Sigmoid colon (tissue), 4 donors: Measurements from ENCODE around the gene SNHG17.

Experiments
- EP300 ChIP-seq, 4 donors: sonication (generic); formaldehyde crosslinking; IDR thresholded peaks; one replicate each; pipeline ENCODE4 v1.6.1; 2017; ENCODE audit warnings: antibody characterized with exemption in 4 of 4
- POLR2A ChIP-seq, 2 donors: fragments of 450-650 bp; IDR thresholded peaks; one replicate each; pipeline ENCODE4 v1.6.1; 2016; ENCODE audit warnings: antibody characterized with exemption in 2 of 2, mild to moderate bottlenecking in 2 of 2, moderate library complexity in 2 of 2
- POLR2AphosphoS5 ChIP-seq, 4 donors: sonication (generic); formaldehyde crosslinking; IDR thresholded peaks; one replicate each; pipeline ENCODE4 v1.6.1; 2017; ENCODE audit warnings: antibody characterized with exemption in 4 of 4
- TF ChIP-seq, protein P1 (sequence below), 4 experiments: fragments of 450-650 bp in 3 of 4; fragments of 200-600 bp in 1 of 4; IDR thresholded peaks; one replicate each; pipeline ENCODE4 v1.5.1; 2016 to 2019; ENCODE audit warnings: antibody characterized with exemption in 4 of 4, mild to moderate bottlenecking in 3 of 4, moderate library complexity in 2 of 4

DNA sequence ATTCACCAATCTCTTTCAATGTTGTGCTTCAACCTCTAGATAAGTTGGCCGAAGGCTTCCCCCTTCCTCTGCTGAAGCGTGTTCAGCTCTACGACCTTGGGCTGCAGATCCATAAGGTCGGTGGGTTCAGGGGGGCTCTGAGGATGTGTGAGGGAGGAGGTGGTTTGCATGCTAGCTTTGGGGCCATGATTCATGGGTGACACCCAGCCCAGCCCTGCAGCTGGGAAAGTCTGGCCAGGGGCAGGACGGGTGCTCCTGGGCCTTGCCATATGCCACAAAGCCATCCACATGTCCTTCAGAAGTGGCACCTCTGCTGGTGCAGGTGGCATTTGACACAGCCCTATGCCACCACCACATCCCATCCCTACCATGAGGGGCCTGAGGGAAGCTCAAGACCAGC is 61.2 kb downstream of the SNHG17 start:
- TF ChIP-seq, protein P1, sequence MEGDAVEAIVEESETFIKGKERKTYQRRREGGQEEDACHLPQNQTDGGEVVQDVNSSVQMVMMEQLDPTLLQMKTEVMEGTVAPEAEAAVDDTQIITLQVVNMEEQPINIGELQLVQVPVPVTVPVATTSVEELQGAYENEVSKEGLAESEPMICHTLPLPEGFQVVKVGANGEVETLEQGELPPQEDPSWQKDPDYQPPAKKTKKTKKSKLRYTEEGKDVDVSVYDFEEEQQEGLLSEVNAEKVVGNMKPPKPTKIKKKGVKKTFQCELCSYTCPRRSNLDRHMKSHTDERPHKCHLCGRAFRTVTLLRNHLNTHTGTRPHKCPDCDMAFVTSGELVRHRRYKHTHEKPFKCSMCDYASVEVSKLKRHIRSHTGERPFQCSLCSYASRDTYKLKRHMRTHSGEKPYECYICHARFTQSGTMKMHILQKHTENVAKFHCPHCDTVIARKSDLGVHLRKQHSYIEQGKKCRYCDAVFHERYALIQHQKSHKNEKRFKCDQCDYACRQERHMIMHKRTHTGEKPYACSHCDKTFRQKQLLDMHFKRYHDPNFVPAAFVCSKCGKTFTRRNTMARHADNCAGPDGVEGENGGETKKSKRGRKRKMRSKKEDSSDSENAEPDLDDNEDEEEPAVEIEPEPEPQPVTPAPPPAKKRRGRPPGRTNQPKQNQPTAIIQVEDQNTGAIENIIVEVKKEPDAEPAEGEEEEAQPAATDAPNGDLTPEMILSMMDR (IDR thresholded peaks at IDR 0.05), result no peak
- no peak for TF ChIP-seq POLR2A (IDR thresholded peaks at IDR 0.05)
- no peak for TF ChIP-seq POLR2AphosphoS5 (IDR thresholded peaks at IDR 0.05)
- TF ChIP-seq EP300 (IDR thresholded peaks at IDR 0.05), result no peak
